ENCODE data around the gene SRA1. TPM values are rescaled to one million over a fixed set of nuclear protein-coding genes. Genes with fewer than 3 reads are reported as not detected.

Gene SRA1
- total and polyA plus RNA-seq, 8 donors = 7.0 to 29.7 (median 11.5) TPM

DNA sequence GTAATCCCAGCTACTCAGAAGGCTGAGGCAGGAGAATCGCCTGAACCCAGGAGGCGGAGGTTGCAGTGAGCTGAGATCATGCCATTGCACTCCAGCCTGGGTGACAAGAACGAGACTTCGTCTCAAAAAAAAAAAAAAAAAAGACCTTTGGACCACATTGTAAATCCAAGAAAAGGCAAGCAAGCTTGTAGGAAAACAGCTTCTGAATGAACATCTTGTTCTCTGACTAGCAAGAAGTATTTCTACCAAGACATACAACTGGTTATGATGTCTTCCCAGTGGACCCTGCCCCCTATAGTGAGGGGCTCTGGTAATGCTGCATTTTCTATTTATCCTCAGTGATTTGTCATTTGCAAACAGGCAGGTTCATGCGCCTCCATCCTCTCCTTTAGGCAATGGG, 14.3 kb downstream of the SRA1 start:
- intact Hi-C loops (cut with DNase I) = no loop called here
- FAIRE-seq = no peak
- peaks cover 6 to 15% (median 13%) of the 10 kb centered on the region in 3 donors for H3K4me1 ChIP-seq
- H3K27ac ChIP-seq = no peak overlapping the region
- H3K9me3 ChIP-seq = no peaks in the 10 kb centered on the region
- no peaks in the 10 kb centered on the region for H3K27me3 ChIP-seq
- H3K36me3 ChIP-seq = peaks cover 0 to 47% (median 15%) of the 10 kb centered on the region in 3 donors
- DNase-seq = no peak
- TF ChIP-seq, protein P1, sequence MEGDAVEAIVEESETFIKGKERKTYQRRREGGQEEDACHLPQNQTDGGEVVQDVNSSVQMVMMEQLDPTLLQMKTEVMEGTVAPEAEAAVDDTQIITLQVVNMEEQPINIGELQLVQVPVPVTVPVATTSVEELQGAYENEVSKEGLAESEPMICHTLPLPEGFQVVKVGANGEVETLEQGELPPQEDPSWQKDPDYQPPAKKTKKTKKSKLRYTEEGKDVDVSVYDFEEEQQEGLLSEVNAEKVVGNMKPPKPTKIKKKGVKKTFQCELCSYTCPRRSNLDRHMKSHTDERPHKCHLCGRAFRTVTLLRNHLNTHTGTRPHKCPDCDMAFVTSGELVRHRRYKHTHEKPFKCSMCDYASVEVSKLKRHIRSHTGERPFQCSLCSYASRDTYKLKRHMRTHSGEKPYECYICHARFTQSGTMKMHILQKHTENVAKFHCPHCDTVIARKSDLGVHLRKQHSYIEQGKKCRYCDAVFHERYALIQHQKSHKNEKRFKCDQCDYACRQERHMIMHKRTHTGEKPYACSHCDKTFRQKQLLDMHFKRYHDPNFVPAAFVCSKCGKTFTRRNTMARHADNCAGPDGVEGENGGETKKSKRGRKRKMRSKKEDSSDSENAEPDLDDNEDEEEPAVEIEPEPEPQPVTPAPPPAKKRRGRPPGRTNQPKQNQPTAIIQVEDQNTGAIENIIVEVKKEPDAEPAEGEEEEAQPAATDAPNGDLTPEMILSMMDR (IDR thresholded peaks at IDR 0.05) = no peak
- no peak overlapping the region for H3K4me3 ChIP-seq
- 93 to 94% methylated on average over 5 of the region's 5 CpGs for WGBS, 2 donors
- no peak for ATAC-seq

DNA sequence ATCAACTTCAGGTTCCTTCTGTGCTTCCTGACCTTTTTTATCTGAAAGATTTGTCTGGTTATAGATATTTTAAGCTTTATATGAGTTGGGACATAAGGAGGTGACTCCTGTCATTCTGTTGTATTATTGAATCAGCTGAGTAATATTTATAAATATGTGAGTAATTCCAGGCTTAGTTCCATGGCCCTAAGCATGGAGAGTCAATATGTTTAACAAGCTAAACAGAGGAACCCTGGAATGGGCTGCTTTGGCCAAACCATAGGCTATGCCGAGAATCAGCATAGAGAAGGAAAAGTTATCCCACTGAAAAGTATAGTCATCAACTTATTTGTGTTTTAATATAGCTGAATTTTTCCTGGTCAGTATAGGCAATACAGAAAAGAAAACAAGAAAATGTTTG, 17.0 kb downstream of the SRA1 start:
- WGBS, 2 donors = 86 to 95% methylated on average over 1 of the region's 1 CpG
- no peak for DNase-seq
- peaks cover 0 to 65% (median 18%) of the 10 kb centered on the region in 3 donors for H3K36me3 ChIP-seq

DNA sequence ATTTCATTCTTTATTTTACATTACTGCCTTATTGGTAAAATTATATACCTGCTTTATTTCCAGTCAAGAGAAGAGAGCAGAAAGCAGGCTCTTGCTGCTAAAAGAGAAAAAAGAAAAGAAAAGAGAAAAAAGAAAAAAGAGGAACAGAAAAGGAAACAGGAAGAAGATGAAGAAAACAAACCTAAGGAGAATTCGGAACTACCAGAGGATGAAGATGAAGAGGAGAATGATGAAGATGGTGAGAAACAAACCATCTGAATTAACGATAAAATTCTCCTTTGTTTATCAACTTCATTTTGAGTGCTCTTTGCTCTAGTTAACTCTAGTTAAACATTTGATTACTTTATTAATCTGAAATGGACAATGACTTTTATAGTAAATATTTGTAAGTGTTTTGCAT, 33.3 kb downstream of the SRA1 start:
- ATAC-seq (no peak), DNase-seq (no peak), FAIRE-seq (no peak)
- TF ChIP-seq, protein P1 (IDR thresholded peaks at IDR 0.05) = no peak
- H3K36me3 ChIP-seq = peaks cover 0 to 55% (median 9%) of the 10 kb centered on the region in 3 donors
- WGBS, 2 donors = 54 to 75% methylated on average over 2 of the region's 2 CpGs
- no peaks in the 10 kb centered on the region for H3K9me3 ChIP-seq
- intact Hi-C loops (cut with DNase I) = no loop called here
- H3K27ac ChIP-seq = no peak overlapping the region
- no peaks in the 10 kb centered on the region for H3K4me1 ChIP-seq
- no peaks in the 10 kb centered on the region for H3K27me3 ChIP-seq
- H3K4me3 ChIP-seq = no peak overlapping the region

More for the DNA sequence above, 17.0 kb downstream of the SRA1 start:
- Histone ChIP-seq H3K27me3 (no peaks in the 10 kb centered on the region), H3K4me1 (no peaks in the 10 kb centered on the region), H3K4me3 (no peak overlapping the region), H3K27ac (no peak overlapping the region), H3K9me3 (no peaks in the 10 kb centered on the region)
- TF ChIP-seq, protein P1 (IDR thresholded peaks at IDR 0.05) = no peak
- FAIRE-seq (no peak), ATAC-seq (no peak)
- intact Hi-C loops (cut with DNase I) = no loop called here

DNA sequence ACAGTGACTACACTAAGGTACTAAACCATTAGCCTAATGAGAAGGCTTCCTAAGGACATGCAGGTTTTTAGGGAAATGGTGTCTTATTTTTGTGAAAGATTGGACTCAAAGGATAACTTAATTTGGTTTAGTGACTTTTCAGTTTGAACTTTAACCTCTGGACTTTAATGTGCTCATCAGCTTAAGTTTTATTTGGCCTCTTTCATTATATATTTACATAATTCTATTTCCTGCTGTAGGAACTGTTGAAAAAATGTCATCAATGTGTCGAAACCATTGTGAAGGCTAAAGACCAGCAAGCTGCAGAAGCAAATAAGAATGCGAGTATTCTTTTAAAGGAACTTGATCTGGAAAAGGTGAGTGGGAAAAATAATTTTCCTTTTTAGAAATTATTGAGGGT, 44.1 kb downstream of the SRA1 start:
- Histone ChIP-seq H3K9me3 (no peaks in the 10 kb centered on the region), H3K4me3 (no peak overlapping the region), H3K27ac (no peak overlapping the region), H3K36me3 (peaks cover 0 to 59% (median 20%) of the 10 kb centered on the region in 3 donors), H3K4me1 (no peaks in the 10 kb centered on the region), H3K27me3 (no peaks in the 10 kb centered on the region)
- ATAC-seq = no peak
- intact Hi-C loops (cut with DNase I) = no loop called here
- TF ChIP-seq, protein P1 (IDR thresholded peaks at IDR 0.05) = no peak
- 96 to 100% methylated on average over 2 of the region's 2 CpGs for WGBS, 2 donors
- FAIRE-seq = no peak
- no peak for DNase-seq

DNA sequence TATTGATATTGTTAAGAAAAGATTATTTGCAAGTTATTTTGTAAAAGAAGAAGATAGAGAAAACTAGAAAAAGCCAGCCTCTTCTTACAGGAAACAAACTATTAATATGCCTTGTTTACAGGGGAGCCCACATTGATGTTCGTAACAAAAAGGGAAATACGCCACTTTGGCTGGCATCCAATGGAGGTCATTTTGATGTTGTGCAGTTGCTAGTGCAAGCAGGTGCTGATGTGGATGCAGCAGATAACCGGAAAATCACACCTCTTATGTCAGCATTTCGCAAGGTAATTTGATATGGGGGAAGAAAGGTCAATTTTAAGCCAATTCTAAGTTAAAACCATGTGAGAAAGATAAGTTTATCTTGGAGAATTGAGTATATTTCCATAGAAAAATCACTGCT, 47.4 kb downstream of the SRA1 start:
- no peak for ATAC-seq
- TF ChIP-seq, protein P1 (IDR thresholded peaks at IDR 0.05) = no peak
- intact Hi-C loops (cut with DNase I) = no loop called here
- Histone ChIP-seq H3K36me3 (peaks cover 0 to 91% (median 34%) of the 10 kb centered on the region in 3 donors), H3K4me3 (no peak overlapping the region), H3K4me1 (no peaks in the 10 kb centered on the region), H3K9me3 (no peaks in the 10 kb centered on the region), H3K27ac (no peak overlapping the region), H3K27me3 (no peaks in the 10 kb centered on the region)
- WGBS, 2 donors = 75 to 83% methylated on average over 4 of the region's 4 CpGs
- no peak for FAIRE-seq
- DNase-seq = no peak

Measured in pancreas (tissue), 10 donors.